K562 (cell line): ENCODE results near the gene HEXIM1. TPM values are rescaled to one million over a fixed set of nuclear protein-coding genes. Genes with fewer than 3 reads are reported as not detected.

Experiments used
- ATAC-seq: fragments of 200-7000 bp; cut with Tn5 transposase; 3 replicates; pipeline ENCODE4 v1.9.1; 2020; ENCODE audit warnings: moderate library complexity
- BruUV-seq: library from RNA; stranded (reverse); fragments of 400-500 nt; replicated peaks from 2 replicates; lab custom pipeline; 2021; lab: Mats Ljungman, UMichigan
- CTCF ChIA-PET: fragments of 300-600 bp; formaldehyde crosslinking; extraction: SDS; loops from one replicate; lab custom pipeline; 2021; ENCODE audit warnings: low intra/inter-chr PET ratio; lab: Yijun Ruan, JAX
- POLR2A ChIA-PET: fragments of 300-600, 350-650 bp; sonication (Branson Sonifier 250); formaldehyde crosslinking; extraction: SDS; loops from one replicate; lab custom pipeline; 2021; ENCODE audit warnings: antibody characterized with exemption, inconsistent platforms; lab: Yijun Ruan, JAX
- DNase-seq, 4 experiments: peaks; one replicate each; pipeline versions ENCODE4 v3.0.0 to v3.0.0-alpha.2; 2011 to 2018; ENCODE audit warnings: low spot score in 3 of 4, mixed read lengths in 3 of 4; ENCODE audit errors: extremely low read depth in 1 of 4
- FAIRE-seq: peaks from 2 replicates; lab custom pipeline; 2011; peaks lifted over from hg19 to GRCh38; lab: Jason Lieb, UNC
- H2AFZ ChIP-seq: 2 replicates; pipeline ENCODE4 v1.6.0; 2011; ENCODE audit warnings: low read depth, low read length, control low read depth, inconsistent platforms
- H3K27ac ChIP-seq: fragments of 200-600 bp; 3 replicates; pipeline ENCODE4 v1.8.0; 2011; ENCODE audit warnings: low read depth, mild to moderate bottlenecking, control low read depth, inconsistent platforms, low read length, moderate library complexity, mixed read lengths; ENCODE audit errors: extremely low read depth
- H3K27me3 ChIP-seq, 2 experiments: fragments of 300-600 bp in 1 of 2; 2 replicates in 1 of 2; 3 replicates in 1 of 2; pipeline versions ENCODE4 v1.6.0 to v1.8.0; 2011; ENCODE audit warnings: inconsistent platforms in 2 of 2, low read length in 2 of 2, mild to moderate bottlenecking in 1 of 2, mixed read lengths in 1 of 2, moderate library complexity in 1 of 2; ENCODE audit not compliant: control insufficient read depth in 2 of 2, insufficient read depth in 2 of 2
- H3K36me3 ChIP-seq: fragments of 300-600 bp; 3 replicates; pipeline ENCODE4 v1.8.0; 2011; ENCODE audit warnings: mild to moderate bottlenecking, low read length, inconsistent platforms; ENCODE audit not compliant: control insufficient read depth, insufficient read depth
- H3K4me1 ChIP-seq, 2 experiments: fragments of 200-600 bp in 1 of 2; replicated peaks in 1 of 2; 2 replicates in 1 of 2; 3 replicates in 1 of 2; pipeline versions ENCODE4 v1.5.1 to v1.8.0; 2011; ENCODE audit warnings: inconsistent platforms in 2 of 2, low read length in 2 of 2, mild to moderate bottlenecking in 1 of 2, mixed read lengths in 1 of 2, moderate library complexity in 1 of 2; ENCODE audit not compliant: control insufficient read depth in 2 of 2, insufficient read depth in 2 of 2
- H3K4me2 ChIP-seq: 2 replicates; pipeline ENCODE4 v1.6.1; 2011; ENCODE audit warnings: low read length, control low read depth, inconsistent platforms, mixed read lengths; ENCODE audit not compliant: insufficient read depth
- H3K4me3 ChIP-seq: fragments of 200-600 bp; sonication (generic), shearing (Covaris generic); 2 replicates; pipeline ENCODE4 v1.5.1; 2016; ENCODE audit warnings: control low read depth, inconsistent platforms
- H3K79me2 ChIP-seq: fragments of 200-600 bp; 3 replicates; pipeline ENCODE4 v1.8.0; 2011; ENCODE audit warnings: low read length, inconsistent platforms; ENCODE audit not compliant: control insufficient read depth, insufficient read depth
- H3K9ac ChIP-seq, 2 experiments: 2 replicates each; pipeline versions ENCODE4 v1.6.0 to v1.6.1; 2011; ENCODE audit warnings: low read depth in 2 of 2, low read length in 2 of 2, control low read depth in 1 of 2, inconsistent platforms in 1 of 2, mild to moderate bottlenecking in 1 of 2, mixed read lengths in 1 of 2; ENCODE audit not compliant: insufficient read depth in 1 of 2
- H3K9me1 ChIP-seq: one replicate; pipeline ENCODE4 v1.6.0; 2011; ENCODE audit warnings: inconsistent platforms, mild to moderate bottlenecking, low read length, moderate library complexity; ENCODE audit not compliant: control insufficient read depth, insufficient read depth
- H3K9me3 ChIP-seq: replicated peaks from 2 replicates; pipeline ENCODE4 v1.5.1; 2011; ENCODE audit warnings: low read depth, low read length, inconsistent platforms; ENCODE audit not compliant: control insufficient read depth, insufficient read depth
- H4K20me1 ChIP-seq: replicated peaks from 2 replicates; pipeline ENCODE4 v1.6.1; 2011; ENCODE audit warnings: low read length, inconsistent platforms, mixed read lengths; ENCODE audit not compliant: control insufficient read depth, insufficient read depth
- ELK3 ChIP-seq: fragments of 450-650 bp; formaldehyde crosslinking; IDR thresholded peaks from 2 replicates; pipeline ENCODE4 v1.4.0; 2020; ENCODE audit warnings: mild to moderate bottlenecking
- ETS2 ChIP-seq: IDR thresholded peaks from 2 replicates; pipeline ENCODE4 v1.6.1; 2016; ENCODE audit warnings: borderline replicate concordance, missing genetic modification characterization, mild to moderate bottlenecking, moderate library complexity, missing compliant biosample characterization; ENCODE audit not compliant: poor library complexity, severe bottlenecking
- FOSL1 ChIP-seq: fragments of 200-800 bp; sonication (Bioruptor generic); conservative IDR thresholded peaks from 2 replicates; pipeline ENCODE4 v1.6.1; 2016; ENCODE audit warnings: missing genetic modification characterization, missing compliant biosample characterization
- HOXB6 ChIP-seq: fragments of 250-450 bp; sonication (Bioruptor Pico); IDR thresholded peaks from 2 replicates; pipeline ENCODE4 v1.5.1; 2022; ENCODE audit warnings: mild to moderate bottlenecking, borderline replicate concordance
- KDM5B ChIP-seq: fragments of 200-600 bp; sonication (generic); IDR thresholded peaks from 2 replicates; pipeline ENCODE4 v1.6.1; 2012; ENCODE audit warnings: low read depth, mild to moderate bottlenecking, moderate library complexity, low read length, control low read depth, inconsistent platforms; ENCODE audit not compliant: insufficient replicate concordance
- NR2F6 ChIP-seq: fragments of 450-650 bp; formaldehyde crosslinking; IDR thresholded peaks from 2 replicates; pipeline ENCODE4 v1.4.0; 2020; ENCODE audit warnings: mild to moderate bottlenecking
- RBFOX2 ChIP-seq: fragments of 200-400 bp; formaldehyde crosslinking; IDR thresholded peaks from 2 replicates; pipeline ENCODE4 v1.6.1; 2017; ENCODE audit warnings: low read depth, mild to moderate bottlenecking, low read length, moderate library complexity
- SPI1 ChIP-seq: IDR thresholded peaks from 2 replicates; pipeline ENCODE4 v1.6.1; 2011; ENCODE audit warnings: low read depth, low read length, control low read depth, borderline replicate concordance
- ZC3H4 ChIP-seq: sonication (generic); formaldehyde crosslinking; IDR thresholded peaks from 2 replicates; pipeline ENCODE4 v1.9.0; 2021; ENCODE audit warnings: missing genetic modification reagents, borderline replicate concordance
- ZFP36 ChIP-seq: fragments of 150-350 bp; IDR thresholded peaks from 2 replicates; pipeline ENCODE4 v1.6.1; 2018; ENCODE audit warnings: low read length, low read depth; ENCODE audit not compliant: partially characterized antibody
- ZNF280B ChIP-seq: fragments of 250-450 bp; sonication (Bioruptor Pico); IDR thresholded peaks from 2 replicates; pipeline ENCODE4 v1.5.1; 2021; ENCODE audit warnings: mild to moderate bottlenecking
- ZNF79 ChIP-seq: fragments of 250-450 bp; sonication (Bioruptor Pico); IDR thresholded peaks from 2 replicates; pipeline ENCODE4 v1.4.0; 2020; ENCODE audit warnings: low read depth, mild to moderate bottlenecking, moderate library complexity
- WGBS: fragments of 100-300 bp; shearing (Covaris generic); methylation state at CpG from one replicate; pipeline ENCODE4 v1.1.6; 2016; ENCODE audit warnings: low coverage, mixed read lengths; ENCODE audit not compliant: insufficient coverage; ENCODE audit errors: missing lambda C conversion rate; 5-methylcytosine and 5-hydroxymethylcytosine counted together
- in situ Hi-C: fragments of 300-500 bp; cut with MboI; formaldehyde crosslinking; loops from 4 replicates; pipeline ENCODE4 v1.15.0; 2018; ENCODE audit warnings: inconsistent platforms, mixed read lengths
- intact Hi-C: fragments of 100-400 bp; cut with micrococcal nuclease; formaldehyde crosslinking; loops from 2 replicates; pipeline ENCODE4 v1.14.2; 2022
- polyA plus RNA-seq, 8 experiments: library from polyadenylated mRNA; depleted of rRNA in 4 of 8; stranded (reverse) in 5 of 8; unstranded in 3 of 8; fragments of >200 nt; fragmentation: Nextera tagmentation in 2 of 8; fragmentation: Illumina TruSeq in 1 of 8; extraction: Ambion mirVana in 2 of 8; extraction: Trizol in 1 of 8; gene quantifications; 2 replicates each; pipeline versions ENCODE4 v1.2.1 to v1.2.3, GENCODE V29; 2011 to 2014; ENCODE audit warnings: inconsistent platforms in 1 of 8, missing spikeins in 1 of 8
- total RNA-seq, 7 experiments: library from RNA; depleted of rRNA in 6 of 7; stranded (reverse); fragments of >200 nt in 6 of 7; fragmentation: Illumina TruSeq in 2 of 7; extraction: Trizol in 2 of 7; gene quantifications; 2 replicates each; pipeline versions ENCODE4 v1.2.1 to v1.2.3, GENCODE V29; 2011 to 2021; ENCODE audit warnings: low replicate concordance in 1 of 7
- TF ChIP-seq, protein P1 (sequence below): fragments of 150-350 bp; IDR thresholded peaks from 2 replicates; pipeline ENCODE4 v1.6.1; 2014; ENCODE audit warnings: low read depth, mild to moderate bottlenecking, low read length, borderline replicate concordance

HEXIM1 gene
- total and polyA plus RNA-seq, 9 of the 15 experiments (the other 6 are each of a cell fraction or from before 2014, with no cell fraction given): 1.4 to 28.3 (median 9.1) TPM

- FAIRE-seq (no peak), ATAC-seq (no peak), DNase-seq (peak in 1 of 4 experiments; percentile 17)
- Histone ChIP-seq H3K79me2 (peaks cover 2% of the 10 kb centered on the region; the same call in 1 of the 3 replicates), H3K4me2 (peak overlapping the region; percentile 66), H3K36me3 (no peaks in the 10 kb centered on the region), H4K20me1 (peaks cover 6% of the 10 kb centered on the region; the same call in 1 of the 2 replicates), H2AFZ (no peak overlapping the region), H3K4me3 (peak overlapping the region; percentile 95; the same call in 1 of the 2 replicates), H3K9me1 (no peaks in the 10 kb centered on the region), H3K9ac (peak overlapping the region in 1 of 2 experiments; percentile 30; a peak in 2 of 4 replicates), H3K27me3 (no peaks in the 10 kb centered on the region), H3K9me3 (no peaks in the 10 kb centered on the region; the same call in 1 of the 2 replicates), H3K4me1 (peaks cover 25 to 56% of the 10 kb centered on the region in 2 experiments; a peak in 4 of 5 replicates), H3K27ac (no peak overlapping the region)
- CTCF ChIA-PET: interaction anchor here (1.1 to 6.2 kb wide), 5 partner anchors 11 to 351 kb away, joined by 3 to 165 read pairs (median 5); no protein-coding TSS in a partner anchor
- intact Hi-C loops (loop anchor here (5.0 kb wide), 1 partner anchor 354 kb away; no protein-coding TSS in a partner anchor), in situ Hi-C loops (no loop called here)
- TF ChIP-seq ZNF280B (CRISPR knock-in tag): no peak
- no peak for TF ChIP-seq FOSL1 (tag)
- no peak for TF ChIP-seq ZNF79 (CRISPR knock-in tag)
- no peak for TF ChIP-seq SPI1
- TF ChIP-seq NR2F6 (CRISPR knock-in tag): no peak
- TF ChIP-seq RBFOX2: no peak
- no peak for TF ChIP-seq ELK3 (CRISPR knock-in tag)
- TF ChIP-seq ZFP36: peak; percentile 29
- TF ChIP-seq ETS2 (tag): no peak
- TF ChIP-seq ZC3H4: no peak
- TF ChIP-seq HOXB6 (CRISPR knock-in tag): no peak
- TF ChIP-seq, protein P1, sequence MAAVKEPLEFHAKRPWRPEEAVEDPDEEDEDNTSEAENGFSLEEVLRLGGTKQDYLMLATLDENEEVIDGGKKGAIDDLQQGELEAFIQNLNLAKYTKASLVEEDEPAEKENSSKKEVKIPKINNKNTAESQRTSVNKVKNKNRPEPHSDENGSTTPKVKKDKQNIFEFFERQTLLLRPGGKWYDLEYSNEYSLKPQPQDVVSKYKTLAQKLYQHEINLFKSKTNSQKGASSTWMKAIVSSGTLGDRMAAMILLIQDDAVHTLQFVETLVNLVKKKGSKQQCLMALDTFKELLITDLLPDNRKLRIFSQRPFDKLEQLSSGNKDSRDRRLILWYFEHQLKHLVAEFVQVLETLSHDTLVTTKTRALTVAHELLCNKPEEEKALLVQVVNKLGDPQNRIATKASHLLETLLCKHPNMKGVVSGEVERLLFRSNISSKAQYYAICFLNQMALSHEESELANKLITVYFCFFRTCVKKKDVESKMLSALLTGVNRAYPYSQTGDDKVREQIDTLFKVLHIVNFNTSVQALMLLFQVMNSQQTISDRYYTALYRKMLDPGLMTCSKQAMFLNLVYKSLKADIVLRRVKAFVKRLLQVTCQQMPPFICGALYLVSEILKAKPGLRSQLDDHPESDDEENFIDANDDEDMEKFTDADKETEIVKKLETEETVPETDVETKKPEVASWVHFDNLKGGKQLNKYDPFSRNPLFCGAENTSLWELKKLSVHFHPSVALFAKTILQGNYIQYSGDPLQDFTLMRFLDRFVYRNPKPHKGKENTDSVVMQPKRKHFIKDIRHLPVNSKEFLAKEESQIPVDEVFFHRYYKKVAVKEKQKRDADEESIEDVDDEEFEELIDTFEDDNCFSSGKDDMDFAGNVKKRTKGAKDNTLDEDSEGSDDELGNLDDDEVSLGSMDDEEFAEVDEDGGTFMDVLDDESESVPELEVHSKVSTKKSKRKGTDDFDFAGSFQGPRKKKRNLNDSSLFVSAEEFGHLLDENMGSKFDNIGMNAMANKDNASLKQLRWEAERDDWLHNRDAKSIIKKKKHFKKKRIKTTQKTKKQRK: no peak
- peak; percentile 4 for TF ChIP-seq KDM5B
- WGBS: 58% methylated on average over 17 of the region's 17 CpGs
- TSS peak; percentile 61 for BruUV-seq
- POLR2A ChIA-PET: interaction anchor here (5.2 kb wide), 1 partner anchor 19 kb away, joined by 48 read pairs; the partner anchor contains the start of gene HEXIM1
Observed at GRCh38 chr17:45130681-45131615, 17.3 kb upstream of the HEXIM1 start.
